SU-DHL-6 (cell line): Measurements from ENCODE around the gene PRPF39.

ENCODE experiments used
- H2AFZ ChIP-seq: fragments of 200-600 bp; sonication (generic); 2 replicates; pipeline ENCODE4 v1.6.1; 2014; ENCODE audit warnings: low read depth, mild to moderate bottlenecking, moderate library complexity, mixed read lengths, antibody characterized with exemption, low read length; ENCODE audit not compliant: severe bottlenecking
- H3F3A ChIP-seq: fragments of 200-600 bp; shearing (Covaris generic); 2 replicates; pipeline ENCODE4 v1.6.0; 2016; ENCODE audit warnings: antibody characterized with exemption, mild to moderate bottlenecking; ENCODE audit not compliant: insufficient read depth
- H3K27ac ChIP-seq: fragments of 200-600 bp; sonication (generic); 2 replicates; pipeline ENCODE4 v1.5.1; 2016; ENCODE audit warnings: low read depth, mild to moderate bottlenecking, low read length, moderate library complexity, mixed read lengths
- H3K27me3 ChIP-seq: fragments of 200-600 bp; sonication (generic), shearing (Covaris generic); 2 replicates; pipeline ENCODE4 v1.6.0; 2014; ENCODE audit warnings: mild to moderate bottlenecking, low read length
- H3K36me3 ChIP-seq: fragments of 200-600 bp; sonication (generic); 2 replicates; pipeline ENCODE4 v1.6.1; 2014; ENCODE audit warnings: mild to moderate bottlenecking, low read length, mixed read lengths
- H3K4me2 ChIP-seq: fragments of 300-600, 200-600 bp; shearing (Covaris generic), sonication (generic); 2 replicates; pipeline ENCODE4 v1.6.0; 2014; ENCODE audit warnings: low read length, low read depth, mild to moderate bottlenecking; ENCODE audit not compliant: poor library complexity, severe bottlenecking
- H3K4me3 ChIP-seq: fragments of 200-600 bp; sonication (generic); 2 replicates; pipeline ENCODE4 v1.5.1; 2014; ENCODE audit warnings: antibody characterized with exemption, low read length, mild to moderate bottlenecking, mixed read lengths; ENCODE audit not compliant: insufficient read depth, poor library complexity, severe bottlenecking
- H3K79me2 ChIP-seq: fragments of 200-600 bp; sonication (generic); 2 replicates; pipeline ENCODE4 v1.6.1; 2014; ENCODE audit warnings: mild to moderate bottlenecking, low read length, moderate library complexity; ENCODE audit not compliant: insufficient read depth
- H3K9ac ChIP-seq: fragments of 200-600 bp; sonication (generic); 2 replicates; pipeline ENCODE4 v1.7.0; 2014; ENCODE audit warnings: mild to moderate bottlenecking, low read length
- H3K9me2 ChIP-seq: fragments of 200-600 bp; sonication (generic); replicated peaks from 2 replicates; pipeline ENCODE4 v1.6.1; 2014; ENCODE audit warnings: low read length; ENCODE audit not compliant: insufficient read depth
- H3K9me3 ChIP-seq: fragments of 200-600 bp; sonication (generic); 2 replicates; pipeline ENCODE4 v1.6.1; 2014; ENCODE audit warnings: low read length, mixed read lengths; ENCODE audit not compliant: insufficient read depth
- H4K20me1 ChIP-seq: fragments of 200-600 bp; sonication (generic); 2 replicates; pipeline ENCODE4 v1.6.1; 2014; ENCODE audit warnings: low read depth, mild to moderate bottlenecking, antibody characterized with exemption, low read length, moderate library complexity, mixed read lengths
- EZH2phosphoT487 ChIP-seq: fragments of 200-600 bp; sonication (generic), shearing (Covaris generic); conservative IDR thresholded peaks from 2 replicates; pipeline ENCODE4 v1.6.1; 2018; ENCODE audit warnings: mild to moderate bottlenecking, antibody characterized with exemption, low read length, moderate library complexity, mixed read lengths
- TF ChIP-seq, protein P1 (sequence below): fragments of 200-600 bp; sonication (generic); IDR thresholded peaks from one replicate; pipeline ENCODE4 v1.5.1; 2017; ENCODE audit warnings: antibody characterized with exemption, mild to moderate bottlenecking, low read length, moderate library complexity; ENCODE audit not compliant: insufficient read depth, poor library complexity, severe bottlenecking

Gene PRPF39

DNA sequence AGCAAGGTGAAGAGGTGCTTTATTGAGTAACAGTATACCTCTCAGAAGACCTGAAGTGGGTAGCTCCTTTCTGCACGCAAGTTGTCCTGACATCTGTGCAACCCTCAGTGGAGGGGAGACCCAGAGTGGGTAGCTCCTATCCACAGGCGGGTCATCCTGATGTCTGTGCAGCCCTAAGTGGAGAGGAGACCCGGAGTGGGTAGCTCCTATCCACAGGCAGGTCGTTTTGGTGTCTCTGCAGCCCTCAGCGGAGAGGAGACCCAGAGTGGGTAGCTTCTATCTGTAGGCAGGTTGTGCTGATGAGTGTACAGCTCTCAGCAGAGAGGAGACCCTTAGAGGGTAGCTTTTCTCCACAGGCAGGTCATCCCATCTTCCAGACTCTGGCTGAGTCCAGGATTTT is 45.1 kb upstream of the PRPF39 start:
- H3K36me3 ChIP-seq: peaks cover 12% of the 10 kb centered on the region; the same call in 1 of the 2 replicates
- H3K4me3 ChIP-seq: no peak overlapping the region
- no peaks in the 10 kb centered on the region for H4K20me1 ChIP-seq
- H3F3A ChIP-seq: no peaks in the 10 kb centered on the region
- H3K4me2 ChIP-seq: no peak overlapping the region
- H2AFZ ChIP-seq: no peak overlapping the region
- H3K9me2 ChIP-seq: no peaks in the 10 kb centered on the region
- H3K27ac ChIP-seq: no peak overlapping the region
- H3K9me3 ChIP-seq: peaks cover 9% of the 10 kb centered on the region; the same call in 1 of the 2 replicates
- TF ChIP-seq, protein P1, sequence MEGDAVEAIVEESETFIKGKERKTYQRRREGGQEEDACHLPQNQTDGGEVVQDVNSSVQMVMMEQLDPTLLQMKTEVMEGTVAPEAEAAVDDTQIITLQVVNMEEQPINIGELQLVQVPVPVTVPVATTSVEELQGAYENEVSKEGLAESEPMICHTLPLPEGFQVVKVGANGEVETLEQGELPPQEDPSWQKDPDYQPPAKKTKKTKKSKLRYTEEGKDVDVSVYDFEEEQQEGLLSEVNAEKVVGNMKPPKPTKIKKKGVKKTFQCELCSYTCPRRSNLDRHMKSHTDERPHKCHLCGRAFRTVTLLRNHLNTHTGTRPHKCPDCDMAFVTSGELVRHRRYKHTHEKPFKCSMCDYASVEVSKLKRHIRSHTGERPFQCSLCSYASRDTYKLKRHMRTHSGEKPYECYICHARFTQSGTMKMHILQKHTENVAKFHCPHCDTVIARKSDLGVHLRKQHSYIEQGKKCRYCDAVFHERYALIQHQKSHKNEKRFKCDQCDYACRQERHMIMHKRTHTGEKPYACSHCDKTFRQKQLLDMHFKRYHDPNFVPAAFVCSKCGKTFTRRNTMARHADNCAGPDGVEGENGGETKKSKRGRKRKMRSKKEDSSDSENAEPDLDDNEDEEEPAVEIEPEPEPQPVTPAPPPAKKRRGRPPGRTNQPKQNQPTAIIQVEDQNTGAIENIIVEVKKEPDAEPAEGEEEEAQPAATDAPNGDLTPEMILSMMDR: no peak
- TF ChIP-seq EZH2phosphoT487: no peak
- no peaks in the 10 kb centered on the region for H3K79me2 ChIP-seq
- H3K9ac ChIP-seq: no peak overlapping the region
- no peaks in the 10 kb centered on the region for H3K27me3 ChIP-seq

DNA sequence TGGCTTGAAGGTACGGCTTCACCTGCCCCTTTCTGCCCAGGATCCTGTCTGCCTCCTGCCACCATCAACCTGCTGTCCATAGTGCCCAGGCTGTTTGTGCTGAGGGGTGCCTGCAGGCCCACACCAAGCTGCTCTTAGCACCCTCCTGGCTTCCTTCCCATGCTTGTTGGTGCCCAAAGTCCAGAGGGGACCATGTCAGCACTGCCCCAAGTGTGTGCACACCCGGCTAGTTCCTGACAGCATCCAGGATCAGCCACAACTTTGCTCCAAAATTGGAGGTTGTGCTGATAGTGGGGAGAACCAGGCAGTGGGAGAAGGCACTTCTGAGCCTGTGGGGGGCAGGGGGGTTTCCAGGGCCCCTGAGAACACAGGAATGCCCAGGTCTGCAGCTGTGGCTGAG is 44.5 kb upstream of the PRPF39 start:
- Histone ChIP-seq H3K79me2 (no peaks in the 10 kb centered on the region), H3K4me3 (no peak overlapping the region), H3K4me2 (no peak overlapping the region), H3K9ac (no peak overlapping the region), H3K27ac (no peak overlapping the region), H3K36me3 (peaks cover 12% of the 10 kb centered on the region; the same call in 1 of the 2 replicates), H3K9me3 (peaks cover 9% of the 10 kb centered on the region; the same call in 1 of the 2 replicates), H3K9me2 (no peaks in the 10 kb centered on the region), H3F3A (no peaks in the 10 kb centered on the region), H4K20me1 (no peaks in the 10 kb centered on the region), H3K27me3 (no peaks in the 10 kb centered on the region), H2AFZ (no peak overlapping the region)
- no peak for TF ChIP-seq EZH2phosphoT487
- TF ChIP-seq, protein P1: no peak

DNA sequence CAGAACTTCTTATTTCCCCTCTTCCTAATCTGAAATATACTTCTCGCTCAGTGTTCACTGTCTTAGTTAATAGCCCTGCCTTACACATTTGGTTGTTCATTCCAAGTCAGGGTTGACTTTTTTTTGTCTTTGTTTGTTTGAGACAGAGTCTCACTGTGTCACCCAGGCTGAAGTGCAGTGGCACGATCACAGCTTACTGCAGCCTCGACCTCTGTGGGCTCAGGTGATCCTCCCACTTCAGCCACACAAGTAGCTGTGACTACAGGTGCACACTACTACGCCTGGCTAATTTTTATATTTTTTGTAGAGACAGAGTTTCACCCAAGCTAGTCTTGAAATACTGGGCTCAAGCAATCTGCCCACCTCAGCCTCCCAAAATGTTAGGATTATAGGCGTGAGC is 42.3 kb upstream of the PRPF39 start:
- TF ChIP-seq, protein P1: no peak
- no peak for TF ChIP-seq EZH2phosphoT487
- H2AFZ ChIP-seq: no peak overlapping the region

More for the DNA sequence above, 42.3 kb upstream of the PRPF39 start:
- Histone ChIP-seq H3K36me3 (peaks cover 16% of the 10 kb centered on the region; the same call in 1 of the 2 replicates), H3K4me2 (no peak overlapping the region), H3K27ac (no peak overlapping the region), H3K9me2 (no peaks in the 10 kb centered on the region), H3K27me3 (no peaks in the 10 kb centered on the region), H3K9ac (no peak overlapping the region), H4K20me1 (no peaks in the 10 kb centered on the region), H3K9me3 (peaks cover 9% of the 10 kb centered on the region; the same call in 1 of the 2 replicates), H3K4me3 (no peak overlapping the region), H3F3A (no peaks in the 10 kb centered on the region), H3K79me2 (no peaks in the 10 kb centered on the region)
